ENCODE data around the gene OSGEP. TPM values are rescaled to one million over a fixed set of nuclear protein-coding genes. Genes with fewer than 3 reads are reported as not detected.
A peak's percentile ranks its signal among the peaks of the same experiment; 100 is the strongest.

Gene OSGEP
- total RNA-seq, 2 experiments from 2014 or later, result 35.8 to 40.3 TPM

DNA sequence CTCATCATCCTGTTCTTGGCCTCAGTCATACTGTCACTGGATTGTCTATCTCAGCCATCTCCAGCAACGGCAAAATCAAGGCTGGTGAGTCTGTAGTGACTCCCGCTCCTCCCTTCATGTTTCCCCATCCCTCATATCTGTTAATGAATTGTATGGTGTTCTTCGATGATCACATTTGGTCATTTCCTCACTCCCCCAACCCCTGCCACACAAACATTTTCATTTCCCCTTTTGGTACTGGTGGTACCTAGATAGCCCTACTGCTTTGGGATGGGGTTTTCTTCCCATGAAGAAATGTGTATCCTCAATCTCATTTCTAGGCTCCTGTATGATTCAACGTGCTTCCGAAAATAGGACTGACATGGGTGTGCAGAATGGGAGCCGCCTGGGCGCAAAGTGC is 15.9 kb downstream of the OSGEP start:
- CTCF ChIA-PET, result no interaction called here
- H3K27me3 Mint-ChIP-seq, result peaks cover 4% of the 10 kb centered on the region
- peaks cover 5% of the 10 kb centered on the region for H3K36me3 Mint-ChIP-seq (ENCODE audit: low read depth)
- H3K9me3 Mint-ChIP-seq, result no peaks in the 10 kb centered on the region
- DNase-seq, result no peak
- peaks cover 14% of the 10 kb centered on the region for H3K4me1 Mint-ChIP-seq
- H3K4me3 Mint-ChIP-seq, result no peak overlapping the region
- H3K27ac Mint-ChIP-seq, result no peak overlapping the region
- POLR2A ChIA-PET, result interaction anchor here (1.6 kb wide), 1 partner anchor 16 kb away, joined by 4 read pairs; the partner anchor contains the start of genes APEX1 and OSGEP

DNA sequence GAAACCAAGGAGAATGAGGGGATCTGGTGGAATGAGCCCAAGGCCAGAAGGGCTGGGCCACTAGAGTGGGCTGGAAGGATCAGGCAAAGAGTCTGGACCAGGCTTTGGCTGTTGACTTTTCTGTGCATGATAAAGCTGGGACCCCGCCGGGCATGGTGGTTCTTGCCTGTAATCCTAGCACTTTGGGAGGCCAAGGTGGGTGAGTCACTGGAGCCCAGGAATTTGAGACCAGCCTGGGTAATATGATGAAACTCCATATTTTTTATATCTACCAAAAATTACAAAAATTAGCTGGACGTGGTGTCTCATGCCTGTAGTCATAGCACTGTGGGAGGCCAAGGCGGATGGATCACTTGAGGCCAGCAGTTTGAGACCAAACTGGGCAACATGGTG is 18.3 kb downstream of the OSGEP start:
- ChIA-PET POLR2A (no interaction called here), CTCF (interaction anchor here (0.7 kb wide), 1 partner anchor 20 kb away, joined by 3 read pairs; no protein-coding TSS in a partner anchor)
- no peaks in the 10 kb centered on the region for H3K9me3 Mint-ChIP-seq
- peaks cover 4% of the 10 kb centered on the region for H3K27me3 Mint-ChIP-seq
- H3K4me1 Mint-ChIP-seq, result peaks cover 10% of the 10 kb centered on the region
- DNase-seq, result no peak
- no peaks in the 10 kb centered on the region for H3K36me3 Mint-ChIP-seq (ENCODE audit: low read depth)
- H3K4me3 Mint-ChIP-seq, result no peak overlapping the region
- no peak overlapping the region for H3K27ac Mint-ChIP-seq

DNA sequence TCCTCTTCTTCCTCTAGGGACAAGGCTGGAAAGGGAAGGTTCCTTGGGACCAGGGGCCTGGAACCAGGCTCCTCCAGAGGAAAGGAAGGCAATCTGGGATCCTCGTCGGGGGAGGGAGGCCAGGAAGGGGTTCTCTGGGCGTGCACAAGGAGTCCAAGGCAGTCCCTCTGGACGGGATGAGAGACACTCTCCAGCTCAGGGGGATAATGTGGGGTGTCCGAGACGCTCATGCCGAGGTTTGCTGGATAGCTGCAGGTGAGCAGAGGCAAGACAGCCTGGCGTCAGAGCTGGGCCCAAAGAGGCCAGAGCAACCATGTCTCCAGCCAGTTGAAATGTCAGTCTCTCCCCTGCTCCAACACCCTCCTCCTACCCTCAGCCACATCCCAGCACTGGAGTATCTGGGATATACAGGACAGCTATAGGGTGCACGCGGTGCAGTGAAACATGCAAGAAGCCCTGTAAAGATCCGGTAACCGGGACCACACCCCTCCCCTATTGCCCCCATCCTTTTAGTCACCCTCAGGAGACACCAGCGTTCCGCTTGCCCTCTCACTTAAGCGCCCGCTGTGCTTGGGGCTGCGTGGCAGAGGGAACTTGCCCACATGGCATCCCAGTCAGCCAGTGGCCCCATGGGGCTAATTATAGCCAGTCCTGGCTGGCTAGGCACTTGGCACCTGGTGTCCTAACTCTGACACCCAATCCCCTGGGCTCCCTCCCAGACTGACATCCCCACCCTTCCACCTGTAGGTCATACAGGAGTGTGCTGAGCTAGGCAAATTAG is 18.8 kb downstream of the OSGEP start, which contains the start of gene KLHL33:
KLHL33 (minus strand) TSS at position 585 of the 781 bp plus-strand sequence; CDS start at position 230, 355 bp downstream.
- Mint-ChIP-seq H3K27me3 (peaks cover 4% of the 10 kb centered on the region), H3K36me3 (ENCODE audit: low read depth) (no peaks in the 10 kb centered on the region), H3K4me1 (peaks cover 4% of the 10 kb centered on the region), H3K27ac (no peak within 1 kb of the TSS), H3K9me3 (no peaks in the 10 kb centered on the region), H3K4me3 (no peak within 1 kb of the TSS)
- POLR2A ChIA-PET, result no interaction called here
- CTCF ChIA-PET, result interaction anchor here (1.4 kb wide), 1 partner anchor 108 kb away, joined by 3 read pairs; no protein-coding TSS in a partner anchor
- no peak for DNase-seq

DNA sequence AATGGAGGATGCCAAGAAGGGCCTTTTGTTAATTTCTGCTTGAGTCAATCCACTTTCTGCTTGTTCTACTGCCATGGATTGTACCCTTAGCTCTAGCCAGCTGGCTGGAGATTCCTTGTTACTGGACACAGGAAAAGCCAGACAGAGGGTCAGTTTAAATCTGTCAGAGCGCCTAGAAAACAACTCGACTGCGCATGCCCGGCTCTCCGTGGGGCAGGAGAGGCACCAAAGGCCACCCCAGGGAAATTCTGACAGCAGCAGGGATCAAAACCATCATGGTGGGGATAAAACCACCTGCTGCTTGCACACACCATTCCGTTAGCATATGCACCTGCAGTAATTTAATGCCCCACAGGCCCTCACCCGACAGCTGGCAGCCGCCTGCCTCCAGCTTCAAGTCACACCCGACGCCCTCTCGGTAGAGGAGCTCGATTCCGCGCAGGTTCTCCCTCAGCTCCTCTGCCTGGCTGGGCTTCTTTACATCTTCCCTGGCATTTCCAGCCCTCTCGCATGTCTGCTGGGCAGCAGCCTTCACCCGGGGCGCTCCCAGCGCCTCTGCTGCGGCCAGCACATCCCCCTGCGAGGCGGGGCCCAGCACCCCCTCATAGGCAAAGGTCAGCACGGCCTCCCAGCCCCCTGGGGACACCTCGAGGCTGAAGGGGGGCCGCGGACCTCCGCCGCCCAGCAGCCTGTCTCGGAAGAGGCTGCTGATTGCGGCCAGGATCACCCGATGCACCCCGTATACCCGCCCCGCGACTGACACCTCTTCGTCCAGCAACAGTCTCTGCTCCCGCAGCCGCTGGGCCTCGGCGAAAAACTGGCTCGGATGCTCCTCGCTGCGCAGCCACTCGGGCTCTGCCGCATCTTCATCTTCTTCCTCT is 19.7 kb downstream of the OSGEP start:
- Mint-ChIP-seq H3K4me1 (no peaks in the 10 kb centered on the region), H3K9me3 (no peaks in the 10 kb centered on the region), H3K36me3 (ENCODE audit: low read depth) (no peaks in the 10 kb centered on the region), H3K27ac (no peak overlapping the region), H3K27me3 (peaks cover 3% of the 10 kb centered on the region), H3K4me3 (no peak overlapping the region)
- CTCF ChIA-PET, result interaction anchor here (1.4 kb wide), 1 partner anchor 107 kb away, joined by 3 read pairs; no protein-coding TSS in a partner anchor
- POLR2A ChIA-PET, result no interaction called here
- DNase-seq, result no peak

- Mint-ChIP-seq H3K4me1 (peaks cover 20% of the 10 kb centered on the region), H3K36me3 (ENCODE audit: low read depth) (no peaks in the 10 kb centered on the region), H3K4me3 (no peak overlapping the region), H3K9me3 (no peaks in the 10 kb centered on the region), H3K27me3 (peaks cover 3% of the 10 kb centered on the region), H3K27ac (no peak overlapping the region)
- ChIA-PET POLR2A (interaction anchor here (1.2 kb wide), 1 partner anchor 98 kb away, joined by 3 read pairs; no protein-coding TSS in a partner anchor), CTCF (no interaction called here)
- DNase-seq, result no peak
Measured at GRCh38 chr14:20429801-20430669, 24.6 kb downstream of the OSGEP start.

- Mint-ChIP-seq H3K4me3 (no peak overlapping the region), H3K4me1 (peaks cover 20% of the 10 kb centered on the region), H3K27ac (peak overlapping the region; percentile 36), H3K36me3 (ENCODE audit: low read depth) (no peaks in the 10 kb centered on the region), H3K9me3 (no peaks in the 10 kb centered on the region), H3K27me3 (peaks cover 3% of the 10 kb centered on the region)
- ChIA-PET POLR2A (interaction anchor here (1.8 kb wide), 1 partner anchor 85 kb away, joined by 6 read pairs; the partner anchor contains the start of gene PARP2), CTCF (interaction anchor here (1.3 kb wide), 1 partner anchor 13 kb away, joined by 4 read pairs; no protein-coding TSS in a partner anchor)
- no peak for DNase-seq
Measured at GRCh38 chr14:20428802-20429201, 25.8 kb downstream of the OSGEP start.

GRCh38 chr14:20428010-20428365 is 26.6 kb downstream of the OSGEP start:
- ChIA-PET CTCF (interaction anchor here (1.3 kb wide), 1 partner anchor 12 kb away, joined by 4 read pairs; no protein-coding TSS in a partner anchor), POLR2A (interaction anchor here (1.8 kb wide), 1 partner anchor 85 kb away, joined by 6 read pairs; the partner anchor contains the start of gene PARP2)
- H3K36me3 Mint-ChIP-seq (ENCODE audit: low read depth), result no peaks in the 10 kb centered on the region
- H3K4me3 Mint-ChIP-seq, result no peak overlapping the region
- peak overlapping the region; percentile 28 for H3K27ac Mint-ChIP-seq
- peaks cover 20% of the 10 kb centered on the region for H3K4me1 Mint-ChIP-seq
- no peaks in the 10 kb centered on the region for H3K9me3 Mint-ChIP-seq
- H3K27me3 Mint-ChIP-seq, result peaks cover 3% of the 10 kb centered on the region
- DNase-seq, result no peak

GRCh38 chr14:20427231-20428009 is 27.2 kb downstream of the OSGEP start:
- no peak for DNase-seq
- H3K4me1 Mint-ChIP-seq, result peaks cover 20% of the 10 kb centered on the region
- no peaks in the 10 kb centered on the region for H3K9me3 Mint-ChIP-seq
- H3K36me3 Mint-ChIP-seq (ENCODE audit: low read depth), result no peaks in the 10 kb centered on the region
- CTCF ChIA-PET, result no interaction called here
- POLR2A ChIA-PET, result interaction anchor here (1.8 kb wide), 1 partner anchor 84 kb away, joined by 6 read pairs; the partner anchor contains the start of gene PARP2
- peaks cover 3% of the 10 kb centered on the region for H3K27me3 Mint-ChIP-seq
- peak overlapping the region; percentile 28 for H3K27ac Mint-ChIP-seq
- H3K4me3 Mint-ChIP-seq, result no peak overlapping the region

- no peaks in the 10 kb centered on the region for H3K36me3 Mint-ChIP-seq (ENCODE audit: low read depth)
- CTCF ChIA-PET, result interaction anchor here (3.8 kb wide), 1 partner anchor 11 kb away, joined by 28 read pairs; the partner anchor contains the start of gene TEP1
- no peaks in the 10 kb centered on the region for H3K9me3 Mint-ChIP-seq
- no peak overlapping the region for H3K4me3 Mint-ChIP-seq
- peaks cover 3% of the 10 kb centered on the region for H3K27me3 Mint-ChIP-seq
- POLR2A ChIA-PET, result interaction anchor here (1.5 to 1.8 kb wide), 3 partner anchors 12 to 82 kb away, joined by 3 to 6 read pairs (median 4); partner anchors contain the start of genes APEX1, OSGEP, PARP2 and TEP1
- H3K4me1 Mint-ChIP-seq, result peaks cover 20% of the 10 kb centered on the region
- H3K27ac Mint-ChIP-seq, result no peak overlapping the region
- DNase-seq, result no peak
Measured at GRCh38 chr14:20424851-20425250, 29.8 kb downstream of the OSGEP start.

GRCh38 chr14:20422886-20423285 is 31.7 kb downstream of the OSGEP start:
- H3K4me1 Mint-ChIP-seq, result peaks cover 9% of the 10 kb centered on the region
- CTCF ChIA-PET, result interaction anchor here (3.8 kb wide), 1 partner anchor 9 kb away, joined by 28 read pairs; the partner anchor contains the start of gene TEP1
- H3K9me3 Mint-ChIP-seq, result no peaks in the 10 kb centered on the region
- no peak for DNase-seq
- no peak overlapping the region for H3K27ac Mint-ChIP-seq
- H3K4me3 Mint-ChIP-seq, result no peak overlapping the region
- peaks cover 3% of the 10 kb centered on the region for H3K27me3 Mint-ChIP-seq
- no peaks in the 10 kb centered on the region for H3K36me3 Mint-ChIP-seq (ENCODE audit: low read depth)
- POLR2A ChIA-PET, result interaction anchor here (1.6 kb wide), 1 partner anchor 9 kb away, joined by 5 read pairs; the partner anchor contains the start of gene TEP1

DNA sequence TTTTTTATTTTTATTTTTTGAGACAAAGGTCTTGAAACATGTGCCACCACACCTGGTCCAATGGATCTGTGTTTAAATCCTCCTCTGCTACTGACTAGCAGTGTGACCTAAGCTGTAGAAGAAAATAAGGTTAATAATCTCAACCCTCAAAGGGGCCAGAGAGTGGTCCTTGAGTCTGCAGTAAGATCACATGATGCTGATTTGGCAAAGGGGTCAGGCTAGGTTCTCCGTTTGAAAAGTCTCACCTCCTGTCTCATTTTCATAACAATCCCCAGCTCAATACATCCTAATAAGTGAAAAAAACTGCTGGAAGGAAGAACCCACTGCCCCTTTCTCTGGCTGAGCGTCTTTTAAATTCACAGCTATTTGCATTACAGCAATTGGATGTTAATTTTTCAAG is 33.3 kb downstream of the OSGEP start:
- H3K36me3 Mint-ChIP-seq (ENCODE audit: low read depth), result no peaks in the 10 kb centered on the region
- no peak overlapping the region for H3K4me3 Mint-ChIP-seq
- POLR2A ChIA-PET, result no interaction called here

More for the DNA sequence above, 33.3 kb downstream of the OSGEP start:
- CTCF ChIA-PET, result interaction anchor here (1.0 kb wide), 1 partner anchor 40 kb away, joined by 3 read pairs; the partner anchor contains the start of gene PIP4P1
- H3K27me3 Mint-ChIP-seq, result peaks cover 3% of the 10 kb centered on the region
- no peak overlapping the region for H3K27ac Mint-ChIP-seq
- DNase-seq, result no peak
- peaks cover 1% of the 10 kb centered on the region for H3K4me1 Mint-ChIP-seq
- H3K9me3 Mint-ChIP-seq, result no peaks in the 10 kb centered on the region

All from activated CD4-positive, alpha-beta memory T cell treated with anti-CD3 and anti-CD28 coated beads, Interleukin-2, amount 10 ng/mL, durations not matched to agents 7 days and 5 days (primary cell).